ENCODE results near the gene LDB2. TPM values are rescaled to one million over a fixed set of nuclear protein-coding genes. Genes with fewer than 3 reads are reported as not detected.
A peak's percentile ranks its signal among the peaks of the same experiment; 100 is the strongest.

The LDB2 gene
- total and polyA plus RNA-seq, 5 experiments from 2014 or later: 0.38 TPM; not detected in 4

DNA sequence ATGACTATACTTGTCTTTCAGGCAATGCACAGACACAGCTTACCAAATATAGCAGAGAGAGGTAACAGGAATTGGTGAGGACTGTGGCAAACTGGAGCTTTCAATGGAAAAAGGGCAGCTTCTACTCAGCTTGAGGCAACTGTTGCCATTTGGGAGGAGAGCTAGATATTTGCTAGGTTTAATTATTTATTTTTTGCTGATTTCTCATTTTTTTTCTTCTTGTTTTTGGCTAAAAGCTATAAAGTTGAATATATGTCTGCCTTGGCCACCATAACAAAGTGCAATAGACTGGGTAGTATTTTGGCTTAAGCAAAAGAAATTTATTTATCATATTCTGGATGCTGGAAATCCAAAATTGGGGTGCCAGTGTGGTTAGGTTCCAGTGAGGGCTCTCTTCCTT, 93.9 kb downstream of the LDB2 start:
- no peaks in the 10 kb centered on the region for H3K36me3 Mint-ChIP-seq
- no peaks in the 10 kb centered on the region for H3K4me1 Mint-ChIP-seq
- POLR2A ChIA-PET: no interaction called here
- no peak overlapping the region for H3K27ac Mint-ChIP-seq
- peaks cover 0 to 7% (median 0%) of the 10 kb centered on the region in 9 donors for H3K9me3 Mint-ChIP-seq
- peaks cover 0 to 4% (median 0%) of the 10 kb centered on the region in 5 donors for H3K27me3 Mint-ChIP-seq
- no peak overlapping the region for H3K4me3 Mint-ChIP-seq
- ATAC-seq: no peak
- no peak for DNase-seq

GRCh38 chr4:16802044-16802443, 96.4 kb downstream of the LDB2 start:
- Mint-ChIP-seq H3K27me3 (peaks cover 0 to 2% (median 0%) of the 10 kb centered on the region in 5 donors), H3K36me3 (no peaks in the 10 kb centered on the region), H3K4me1 (no peaks in the 10 kb centered on the region), H3K27ac (no peak overlapping the region), H3K4me3 (no peak overlapping the region), H3K9me3 (peaks cover 0 to 3% (median 0%) of the 10 kb centered on the region in 9 donors)
- ATAC-seq: no peak
- no peak for DNase-seq
- POLR2A ChIA-PET: no interaction called here

DNA sequence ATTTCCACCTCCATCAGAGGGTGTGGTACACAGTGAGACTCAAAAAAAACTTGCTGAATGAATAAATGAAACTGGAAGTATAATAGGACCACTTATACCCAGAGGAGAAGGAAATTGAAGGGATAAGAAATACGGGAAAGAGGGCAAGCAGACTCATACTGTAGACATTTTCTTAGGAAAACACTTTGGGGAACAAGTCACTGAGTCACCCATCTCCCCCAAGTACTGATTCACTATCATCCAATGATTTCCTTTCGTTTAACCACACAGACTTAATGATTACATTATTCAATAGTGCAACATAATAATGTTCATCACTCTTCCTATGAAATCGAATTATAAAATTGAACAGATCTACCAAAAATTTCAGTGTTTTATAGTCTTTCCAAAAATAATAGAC, 97.1 kb downstream of the LDB2 start:
- Mint-ChIP-seq H3K27me3 (peaks cover 0 to 2% (median 0%) of the 10 kb centered on the region in 5 donors), H3K4me1 (no peaks in the 10 kb centered on the region), H3K36me3 (no peaks in the 10 kb centered on the region), H3K4me3 (no peak overlapping the region), H3K27ac (no peak overlapping the region), H3K9me3 (peaks cover 0 to 3% (median 0%) of the 10 kb centered on the region in 9 donors)
- POLR2A ChIA-PET: no interaction called here
- no peak for ATAC-seq
- no peak for DNase-seq

DNA sequence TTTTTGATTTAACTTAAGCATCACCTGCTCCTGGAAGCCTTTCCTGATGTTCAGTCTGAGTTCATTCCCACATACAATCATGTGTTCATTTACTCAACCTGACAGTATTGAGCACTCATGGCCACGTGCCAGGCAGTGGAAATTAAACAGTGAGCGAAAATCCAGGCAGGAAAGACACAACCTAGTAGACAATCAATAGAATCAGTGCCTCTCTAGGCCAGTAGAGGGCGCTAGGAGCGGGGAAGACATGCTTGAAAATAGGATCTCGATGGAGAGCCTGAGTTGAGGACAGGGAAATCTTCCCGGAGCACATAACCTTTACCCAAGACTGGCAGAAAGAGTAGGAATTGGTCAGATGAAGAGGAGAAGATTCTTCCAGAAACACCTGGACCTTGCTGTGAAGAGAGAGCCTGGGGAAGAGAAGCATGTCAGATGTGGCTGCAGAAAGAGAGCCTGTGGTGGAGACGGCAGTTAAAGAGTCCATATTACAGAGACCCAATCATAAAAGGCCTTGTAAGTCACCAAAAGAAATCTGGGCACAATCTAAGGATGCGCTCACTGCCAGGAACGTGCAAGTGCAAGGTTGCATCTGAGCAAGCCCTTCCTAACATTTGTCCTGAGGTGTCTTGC, 103.5 kb downstream of the LDB2 start:
- POLR2A ChIA-PET: no interaction called here
- no peaks in the 10 kb centered on the region for H3K9me3 Mint-ChIP-seq
- no peak overlapping the region for H3K4me3 Mint-ChIP-seq
- no peak overlapping the region for H3K27ac Mint-ChIP-seq
- DNase-seq (peak in 5 of 10 donors; percentile 4 to 29 (median 9)), ATAC-seq (no peak)
- H3K27me3 Mint-ChIP-seq: peaks cover 0 to 9% (median 0%) of the 10 kb centered on the region in 5 donors
- H3K36me3 Mint-ChIP-seq: no peaks in the 10 kb centered on the region
- peaks cover 0 to 4% (median under 1%) of the 10 kb centered on the region in 4 donors for H3K4me1 Mint-ChIP-seq

DNA sequence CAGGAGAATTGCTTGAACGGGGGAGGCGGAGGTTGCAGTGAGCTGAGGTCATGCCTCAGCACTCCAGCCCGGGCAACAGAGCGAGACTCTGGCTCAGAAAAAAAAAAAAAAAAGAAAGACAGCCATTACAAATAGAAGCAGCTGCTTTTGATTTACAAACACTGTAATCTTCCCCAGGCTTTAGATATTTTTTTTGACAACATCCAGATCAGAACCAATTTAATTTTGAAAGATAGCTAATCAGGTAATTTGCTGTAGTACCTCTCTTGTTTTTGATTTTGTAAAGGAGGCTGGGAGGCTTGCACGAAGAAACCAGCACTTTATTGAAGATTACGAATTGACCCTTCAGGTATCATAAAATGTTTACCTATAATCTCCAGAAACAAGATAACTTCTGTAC, 107.0 kb downstream of the LDB2 start:
- Mint-ChIP-seq H3K4me1 (peaks cover 0 to 4% (median under 1%) of the 10 kb centered on the region in 4 donors), H3K36me3 (no peaks in the 10 kb centered on the region), H3K4me3 (no peak overlapping the region), H3K9me3 (peaks cover 0 to 2% (median 0%) of the 10 kb centered on the region in 9 donors), H3K27ac (no peak overlapping the region), H3K27me3 (peaks cover 0 to 14% (median 0%) of the 10 kb centered on the region in 5 donors)
- POLR2A ChIA-PET: no interaction called here
- ATAC-seq: no peak
- DNase-seq: no peak

- Mint-ChIP-seq H3K9me3 (peaks cover 0 to 2% (median 0%) of the 10 kb centered on the region in 9 donors), H3K36me3 (no peaks in the 10 kb centered on the region), H3K27me3 (peaks cover 0 to 10% (median 0%) of the 10 kb centered on the region in 5 donors), H3K4me3 (no peak overlapping the region), H3K4me1 (peaks cover 0 to 4% (median under 1%) of the 10 kb centered on the region in 4 donors), H3K27ac (no peak overlapping the region)
- ATAC-seq (no peak), DNase-seq (no peak)
- POLR2A ChIA-PET: no interaction called here
Measured at GRCh38 chr4:16790508-16790907, 107.9 kb downstream of the LDB2 start.

DNA sequence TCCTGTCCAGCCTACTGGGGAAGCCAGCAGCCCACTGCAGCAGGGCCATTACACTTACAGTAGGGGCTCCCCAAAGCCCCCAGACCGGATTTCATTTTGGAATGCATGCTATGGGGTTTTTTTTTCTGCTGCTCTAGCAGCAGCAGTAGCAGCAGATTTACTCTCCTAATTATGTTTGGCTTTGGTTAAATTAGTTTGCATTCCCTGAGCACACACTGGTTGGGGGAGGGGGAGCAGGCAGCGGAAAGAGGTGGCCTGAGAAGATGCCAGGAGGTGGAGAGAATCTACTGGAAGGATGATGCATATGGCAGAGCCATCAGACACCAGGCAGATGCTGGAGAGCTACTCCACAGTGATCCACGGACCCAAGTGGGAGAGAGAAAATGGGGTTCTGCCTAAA, 109.6 kb downstream of the LDB2 start:
- peaks cover 0 to 5% (median 0%) of the 10 kb centered on the region in 5 donors for H3K27me3 Mint-ChIP-seq
- H3K9me3 Mint-ChIP-seq: peaks cover 0 to 2% (median 0%) of the 10 kb centered on the region in 9 donors
- DNase-seq (no peak), ATAC-seq (no peak)
- no peak overlapping the region for H3K4me3 Mint-ChIP-seq
- no peaks in the 10 kb centered on the region for H3K36me3 Mint-ChIP-seq
- H3K4me1 Mint-ChIP-seq: no peaks in the 10 kb centered on the region
- POLR2A ChIA-PET: no interaction called here
- H3K27ac Mint-ChIP-seq: no peak overlapping the region

- Mint-ChIP-seq H3K4me1 (no peaks in the 10 kb centered on the region), H3K27ac (no peak overlapping the region), H3K27me3 (peaks cover 0 to 5% (median 0%) of the 10 kb centered on the region in 5 donors), H3K36me3 (no peaks in the 10 kb centered on the region), H3K9me3 (peaks cover 0 to 2% (median 0%) of the 10 kb centered on the region in 9 donors), H3K4me3 (no peak overlapping the region)
- no peak for DNase-seq
- POLR2A ChIA-PET: no interaction called here
- ATAC-seq: no peak
Measured at GRCh38 chr4:16785793-16786527, 112.5 kb downstream of the LDB2 start.

GRCh38 chr4:16783119-16783518, 115.3 kb downstream of the LDB2 start:
- DNase-seq: no peak
- H3K4me1 Mint-ChIP-seq: no peaks in the 10 kb centered on the region

DNA sequence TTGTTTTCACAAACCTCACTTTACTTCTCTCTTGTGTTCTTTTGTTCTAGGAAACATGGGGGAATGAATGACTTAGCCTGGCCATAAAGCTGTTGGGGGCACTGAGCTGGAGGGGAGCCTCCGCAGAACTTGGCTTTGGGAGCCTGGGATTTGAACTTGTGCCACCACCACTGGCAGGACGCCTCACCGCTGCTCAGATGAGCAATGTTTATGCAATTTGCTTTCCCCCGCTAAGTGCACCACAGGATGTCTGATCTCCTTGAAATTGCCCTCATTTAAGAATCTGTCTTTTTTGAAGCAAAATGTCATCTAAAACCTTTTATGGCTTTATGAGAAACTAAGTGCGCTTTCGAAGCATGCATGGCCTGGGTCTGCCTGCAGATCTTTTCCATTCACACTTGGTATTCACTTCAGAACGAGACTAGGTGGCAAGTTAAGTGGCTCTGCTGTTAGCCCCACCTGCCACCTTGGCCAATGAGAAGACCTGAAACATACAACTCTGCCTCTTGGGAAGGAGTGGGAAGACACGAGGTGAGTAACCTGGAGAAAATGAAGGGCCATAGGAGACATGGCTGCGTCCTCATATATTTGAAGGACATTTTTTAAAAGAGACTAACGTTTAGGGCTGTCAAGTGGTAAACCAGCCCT, 119.3 kb downstream of the LDB2 start:
- peaks cover 0 to 4% (median under 1%) of the 10 kb centered on the region in 5 donors for H3K27me3 Mint-ChIP-seq
- DNase-seq (no peak), ATAC-seq (no peak)
- no peaks in the 10 kb centered on the region for H3K9me3 Mint-ChIP-seq
- no peaks in the 10 kb centered on the region for H3K4me1 Mint-ChIP-seq
- H3K36me3 Mint-ChIP-seq: no peaks in the 10 kb centered on the region
- POLR2A ChIA-PET: no interaction called here
- H3K4me3 Mint-ChIP-seq: no peak overlapping the region
- no peak overlapping the region for H3K27ac Mint-ChIP-seq

More at GRCh38 chr4:16783119-16783518, 115.3 kb downstream of the LDB2 start:
- no peaks in the 10 kb centered on the region for H3K27me3 Mint-ChIP-seq
- no peak for ATAC-seq
- H3K27ac Mint-ChIP-seq: no peak overlapping the region
- H3K9me3 Mint-ChIP-seq: no peaks in the 10 kb centered on the region
- H3K4me3 Mint-ChIP-seq: no peak overlapping the region
- POLR2A ChIA-PET: no interaction called here
- H3K36me3 Mint-ChIP-seq: no peaks in the 10 kb centered on the region

GRCh38 chr4:16777726-16778125, 120.7 kb downstream of the LDB2 start:
- Mint-ChIP-seq H3K4me1 (no peaks in the 10 kb centered on the region), H3K36me3 (no peaks in the 10 kb centered on the region), H3K9me3 (peaks cover 0 to 2% (median 0%) of the 10 kb centered on the region in 9 donors), H3K27ac (no peak overlapping the region), H3K27me3 (peaks cover under 1 to 7% (median 6%) of the 10 kb centered on the region in 5 donors), H3K4me3 (no peak overlapping the region)
- POLR2A ChIA-PET: no interaction called here
- ATAC-seq: no peak
- DNase-seq: no peak

- ATAC-seq (no peak), DNase-seq (no peak)
- Mint-ChIP-seq H3K4me3 (no peak overlapping the region), H3K36me3 (no peaks in the 10 kb centered on the region), H3K27me3 (peaks cover 2 to 15% (median 7%) of the 10 kb centered on the region in 5 donors), H3K27ac (no peak overlapping the region), H3K9me3 (peaks cover 0 to 2% (median 0%) of the 10 kb centered on the region in 9 donors), H3K4me1 (no peaks in the 10 kb centered on the region)
- POLR2A ChIA-PET: no interaction called here
Measured at GRCh38 chr4:16775411-16776154, 122.9 kb downstream of the LDB2 start.

Measured in naive thymus-derived CD8-positive, alpha-beta T cell (primary cell).